HG02870 (cell line): ENCODE results near the gene CTDSPL.
"Not testable (repeated sequence)": the region's sequence is repeated elsewhere in the genome, so short reads cannot be mapped to it uniquely, and the experiment has no call there.

Experiments used
- ATAC-seq: cut with Tn5 transposase; IDR thresholded peaks from one replicate; pipeline ENCODE4 v1.9.1; 2021; ENCODE audit warnings: mild to moderate bottlenecking, moderate library complexity; ENCODE audit not compliant: unreplicated experiment

CTDSPL gene

DNA sequence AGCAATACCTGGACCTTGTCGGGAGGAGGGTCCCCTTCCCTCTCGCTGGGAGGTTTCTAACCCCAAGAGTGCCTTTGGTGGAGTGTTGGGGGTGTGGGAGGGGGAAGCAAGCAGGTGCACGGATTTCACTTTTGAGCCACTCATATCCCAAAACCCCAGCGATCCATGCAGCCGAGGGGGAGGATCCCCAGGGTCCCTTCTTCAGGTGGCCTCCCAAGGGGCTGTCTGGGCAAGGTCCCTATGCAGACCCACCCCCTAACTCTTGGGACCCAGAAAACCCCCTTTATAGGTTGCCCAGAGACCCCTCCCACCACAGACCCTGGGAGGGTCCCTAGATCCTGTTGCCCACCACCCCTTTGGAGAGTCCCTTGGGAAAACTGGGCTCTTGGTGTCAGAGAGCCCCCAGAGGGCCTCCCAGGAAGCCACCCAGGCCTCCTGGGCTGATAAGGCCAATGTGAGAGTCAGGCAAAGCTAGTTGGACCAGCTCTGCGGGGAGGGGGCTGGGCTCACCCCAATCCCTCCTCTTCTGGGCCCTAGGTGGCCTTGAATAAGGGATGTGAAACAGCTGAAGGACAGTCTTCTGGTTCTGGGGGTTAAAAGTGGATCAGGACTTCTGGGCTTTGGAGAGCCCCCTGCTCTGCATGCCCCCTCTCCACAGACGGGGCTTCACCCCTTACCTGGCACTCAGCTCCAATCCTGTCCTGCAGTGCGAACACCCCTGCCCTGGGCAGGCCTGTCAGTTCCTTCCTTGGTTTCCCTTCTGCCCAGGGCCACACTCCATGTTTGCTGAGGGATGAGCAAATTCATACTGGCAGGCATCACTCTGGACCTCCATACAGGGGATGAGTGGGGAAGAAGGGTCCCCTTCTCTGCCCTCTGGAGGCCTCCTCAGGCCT lies 168.7 kb downstream of the CTDSPL start:
- ATAC-seq, result no peak

- ATAC-seq, result no peak
Measured at GRCh38 chr3:38031022-38031994, 169.6 kb downstream of the CTDSPL start.

DNA sequence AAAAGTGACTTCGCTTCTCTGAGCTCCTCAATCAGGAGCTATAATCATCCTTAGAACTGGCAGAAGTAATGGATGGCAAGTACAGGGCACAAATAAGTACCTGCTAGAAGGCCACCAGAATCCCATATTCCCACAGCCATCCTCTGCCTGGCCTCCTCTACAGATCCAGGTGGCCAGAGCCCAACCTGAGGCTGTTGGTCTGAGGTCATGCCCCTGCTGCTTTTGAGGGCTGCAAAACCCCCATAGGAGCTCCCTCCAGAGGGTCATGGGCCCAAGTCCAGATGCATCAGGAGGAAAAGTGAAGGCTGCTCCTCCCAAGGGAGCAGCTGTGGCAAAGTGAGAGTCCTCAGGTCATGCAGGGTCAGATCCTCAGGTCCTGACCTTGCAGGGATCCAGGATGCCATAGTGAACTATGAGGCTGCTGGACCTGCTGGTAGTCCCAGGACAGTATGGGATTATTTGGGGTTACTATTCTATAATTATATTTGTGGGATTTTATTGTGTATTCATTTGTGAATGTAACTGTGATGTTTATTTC lies 170.7 kb downstream of the CTDSPL start:
- no peak for ATAC-seq

DNA sequence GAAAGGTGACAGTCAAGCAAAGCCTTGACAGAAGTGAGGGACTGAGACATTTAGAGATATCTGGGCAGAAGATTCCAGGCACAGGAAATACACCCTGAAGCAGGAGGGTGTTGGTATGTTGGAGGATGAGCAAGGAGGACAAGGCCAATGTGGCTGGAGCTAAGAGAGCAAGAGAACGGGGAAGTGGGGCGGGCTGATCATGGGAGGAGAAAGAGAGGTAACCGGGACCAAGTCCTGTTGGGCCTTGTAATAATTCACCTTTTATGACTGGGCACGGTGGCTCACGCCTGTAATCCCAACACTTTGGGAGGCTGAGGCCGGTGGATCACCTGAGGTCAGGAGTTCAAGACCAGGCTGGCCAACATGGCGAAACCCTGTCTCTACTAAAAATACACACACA lies 171.9 kb downstream of the CTDSPL start:
- ATAC-seq, result not testable (repeated sequence)
